Measurements from ENCODE around the gene DLG2.

The DLG2 gene

DNA sequence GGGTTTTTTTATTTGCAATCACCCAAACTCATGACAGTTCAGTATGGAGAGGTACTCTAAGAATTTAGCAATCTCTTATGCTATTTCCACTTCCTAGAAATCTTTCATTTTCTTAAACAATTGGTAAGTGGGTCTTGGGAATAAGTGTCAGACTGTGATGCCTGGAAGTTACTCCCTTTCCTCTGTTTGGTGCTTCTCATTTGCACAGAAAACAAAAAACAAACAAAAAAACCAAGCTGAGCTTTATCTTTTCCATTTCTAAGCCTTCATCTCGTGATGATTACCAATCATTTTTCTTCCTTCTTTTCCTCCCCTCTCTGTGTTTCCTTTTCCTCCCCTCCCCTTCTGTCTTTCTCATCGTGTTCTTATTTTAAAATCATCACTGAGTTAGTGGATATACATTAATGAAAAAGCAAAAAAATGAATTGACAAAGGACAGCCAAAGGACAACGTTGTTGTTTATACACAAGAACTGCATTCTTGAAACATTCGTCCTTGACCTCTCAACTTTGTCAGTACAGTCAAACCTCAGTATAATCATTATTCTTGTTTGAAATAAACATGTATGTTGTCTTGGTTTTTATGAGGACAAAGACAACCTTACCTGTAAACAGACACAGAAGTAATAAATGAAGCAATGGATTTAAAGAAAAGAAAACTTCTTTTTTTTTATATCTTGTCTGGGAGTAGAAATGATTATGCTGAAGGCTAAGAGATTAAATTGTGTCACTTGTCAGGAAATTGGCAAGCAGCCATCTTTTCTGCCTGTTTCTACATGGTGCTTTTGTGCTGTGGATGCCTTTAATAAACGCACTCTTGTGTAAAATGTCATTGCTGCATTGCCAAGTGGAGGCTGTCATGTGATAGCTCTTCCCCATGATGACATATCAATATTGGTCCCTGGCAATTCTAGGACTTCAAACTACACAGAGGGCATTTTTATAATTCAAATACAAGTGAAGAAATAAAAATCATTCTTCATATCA lies 1537.8 kb downstream of the DLG2 start:
- H3K9ac ChIP-seq (ENCODE audit: low read length), result no peak overlapping the region
- H3K27me3 ChIP-seq (ENCODE audit: control insufficient read depth, insufficient read depth, low read length), result no peaks in the 10 kb centered on the region
- H3K4me1 ChIP-seq (ENCODE audit: control insufficient read depth, insufficient read depth, low read length), result no peaks in the 10 kb centered on the region
- H3K9me3 ChIP-seq (ENCODE audit: control insufficient read depth, insufficient read depth, low read depth, low read length), result no peaks in the 10 kb centered on the region
- no peak overlapping the region for H3K4me3 ChIP-seq (ENCODE audit: low read depth, low read length)
- no peak overlapping the region for H3K27ac ChIP-seq (ENCODE audit: low read depth, low read length)
- no peaks in the 10 kb centered on the region for H3K36me3 ChIP-seq (ENCODE audit: control insufficient read depth, insufficient read depth, low read length)

DNA sequence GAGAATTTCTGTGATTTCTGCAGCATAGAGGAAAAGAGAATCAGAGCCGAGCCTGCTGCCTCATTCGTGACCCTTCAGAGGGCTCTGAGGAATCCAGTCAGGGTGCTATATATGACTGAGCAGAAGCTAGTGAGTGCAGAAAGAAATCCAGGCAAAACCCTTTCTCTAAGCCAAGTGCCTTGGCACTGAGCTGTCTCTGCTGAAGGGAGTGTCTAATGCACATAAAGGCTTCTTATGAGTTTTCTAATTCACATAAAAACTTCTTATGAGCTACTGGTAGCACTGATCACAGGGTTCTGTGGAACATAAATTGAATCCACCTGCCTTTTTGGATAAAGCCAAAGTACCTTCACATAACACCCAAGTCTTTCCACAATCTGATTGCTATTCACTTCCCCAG lies 1555.3 kb downstream of the DLG2 start:
- no peaks in the 10 kb centered on the region for H3K9me3 ChIP-seq (ENCODE audit: control insufficient read depth, insufficient read depth, low read depth, low read length)
- H3K27ac ChIP-seq (ENCODE audit: low read depth, low read length), result no peak overlapping the region
- no peaks in the 10 kb centered on the region for H3K4me1 ChIP-seq (ENCODE audit: control insufficient read depth, insufficient read depth, low read length)
- no peaks in the 10 kb centered on the region for H3K27me3 ChIP-seq (ENCODE audit: control insufficient read depth, insufficient read depth, low read length)
- H3K9ac ChIP-seq (ENCODE audit: low read length), result no peak overlapping the region
- no peak overlapping the region for H3K4me3 ChIP-seq (ENCODE audit: low read depth, low read length)
- H3K36me3 ChIP-seq (ENCODE audit: control insufficient read depth, insufficient read depth, low read length), result no peaks in the 10 kb centered on the region

DNA sequence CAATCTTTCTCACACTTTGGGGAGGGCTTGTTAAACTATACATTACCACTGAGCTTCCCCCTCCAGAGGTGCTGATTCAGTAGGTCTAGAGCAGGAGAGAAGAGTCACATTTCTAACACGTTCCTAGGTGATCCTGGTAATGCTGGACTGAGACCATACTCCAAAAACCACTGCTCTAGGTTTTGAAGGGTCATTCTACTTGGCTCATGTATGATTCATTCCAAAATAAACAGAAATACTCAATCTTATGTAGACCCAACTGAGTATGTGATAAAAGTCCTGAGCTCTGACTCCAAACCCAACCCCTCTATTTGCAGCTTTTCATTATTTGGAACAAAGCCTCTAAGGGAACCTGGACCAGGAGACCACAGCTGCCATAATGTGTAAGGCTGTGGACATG lies 1558.1 kb downstream of the DLG2 start:
- Histone ChIP-seq H3K9ac (ENCODE audit: low read length) (no peak overlapping the region), H3K4me3 (ENCODE audit: low read depth, low read length) (no peak overlapping the region), H3K36me3 (ENCODE audit: control insufficient read depth, insufficient read depth, low read length) (no peaks in the 10 kb centered on the region), H3K27me3 (ENCODE audit: control insufficient read depth, insufficient read depth, low read length) (no peaks in the 10 kb centered on the region), H3K27ac (ENCODE audit: low read depth, low read length) (no peak overlapping the region), H3K9me3 (ENCODE audit: control insufficient read depth, insufficient read depth, low read depth, low read length) (no peaks in the 10 kb centered on the region), H3K4me1 (ENCODE audit: control insufficient read depth, insufficient read depth, low read length) (no peaks in the 10 kb centered on the region)

DNA sequence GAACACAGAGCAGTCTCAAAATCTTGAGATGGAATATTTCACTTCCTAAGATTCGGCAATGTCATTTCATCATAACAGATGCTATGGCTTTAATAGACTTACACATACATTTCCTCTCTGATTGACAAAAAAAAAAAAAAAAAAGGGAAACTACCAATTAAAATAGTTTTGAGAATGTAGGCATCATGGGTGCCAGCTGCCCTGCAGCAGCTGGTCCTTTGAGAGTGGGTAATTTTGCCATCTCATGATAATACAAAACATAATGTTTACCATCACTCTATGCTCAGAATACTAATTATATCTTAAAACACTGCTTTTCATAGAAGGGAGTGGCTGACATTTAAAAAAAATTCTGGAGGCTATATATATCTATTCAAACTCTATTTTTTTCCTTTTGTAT lies 1565.4 kb downstream of the DLG2 start:
- no peak overlapping the region for H3K9ac ChIP-seq (ENCODE audit: low read length)

DNA sequence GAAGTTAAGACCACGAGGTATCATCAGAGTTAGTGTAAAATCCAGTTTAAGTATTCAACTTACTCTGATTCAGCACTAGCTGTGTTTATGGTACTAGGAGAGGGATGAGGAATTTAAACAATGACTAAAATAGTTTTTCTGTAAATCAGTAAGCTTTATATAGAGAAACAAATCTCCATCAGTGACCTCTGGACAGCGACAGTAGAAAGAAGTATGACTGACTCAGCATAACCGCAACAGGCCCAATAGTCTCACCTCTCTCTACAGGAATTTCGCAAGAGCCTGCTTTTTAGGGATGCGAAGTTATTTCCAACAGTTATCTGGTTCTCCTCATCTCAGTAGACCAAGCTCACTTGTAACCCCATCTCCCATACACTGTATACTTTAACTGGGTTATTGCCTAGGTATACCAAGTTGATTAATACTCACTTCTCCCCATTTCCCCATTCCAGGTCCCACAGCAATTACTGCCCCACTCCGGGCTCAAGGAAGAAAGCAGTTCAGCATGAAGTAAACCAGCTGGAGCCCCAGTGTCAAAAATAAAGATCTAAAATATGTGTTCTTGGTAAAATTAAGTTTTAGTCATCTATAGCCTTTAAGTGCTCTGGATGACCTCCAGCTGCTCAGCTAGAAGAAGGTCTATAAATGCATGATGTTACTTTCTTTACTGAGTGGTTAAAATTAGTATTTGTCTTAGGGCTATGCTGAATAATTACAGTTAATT lies 1570.3 kb downstream of the DLG2 start:
- Histone ChIP-seq H3K27ac (ENCODE audit: low read depth, low read length) (no peak overlapping the region), H3K4me3 (ENCODE audit: low read depth, low read length) (no peak overlapping the region), H3K9ac (ENCODE audit: low read length) (no peak overlapping the region), H3K9me3 (ENCODE audit: control insufficient read depth, insufficient read depth, low read depth, low read length) (0 out of 2 replicates have a peak, but pooled peaks cover 2% of the 10 kb centered on the region), H3K36me3 (ENCODE audit: control insufficient read depth, insufficient read depth, low read length) (no peaks in the 10 kb centered on the region), H3K27me3 (ENCODE audit: control insufficient read depth, insufficient read depth, low read length) (no peaks in the 10 kb centered on the region), H3K4me1 (ENCODE audit: control insufficient read depth, insufficient read depth, low read length) (no peaks in the 10 kb centered on the region)

More for the DNA sequence above, 1565.4 kb downstream of the DLG2 start:
- Histone ChIP-seq H3K36me3 (ENCODE audit: control insufficient read depth, insufficient read depth, low read length) (no peaks in the 10 kb centered on the region), H3K4me1 (ENCODE audit: control insufficient read depth, insufficient read depth, low read length) (no peaks in the 10 kb centered on the region), H3K9me3 (ENCODE audit: control insufficient read depth, insufficient read depth, low read depth, low read length) (no peaks in the 10 kb centered on the region), H3K4me3 (ENCODE audit: low read depth, low read length) (no peak overlapping the region), H3K27me3 (ENCODE audit: control insufficient read depth, insufficient read depth, low read length) (no peaks in the 10 kb centered on the region), H3K27ac (ENCODE audit: low read depth, low read length) (no peak overlapping the region)

DNA sequence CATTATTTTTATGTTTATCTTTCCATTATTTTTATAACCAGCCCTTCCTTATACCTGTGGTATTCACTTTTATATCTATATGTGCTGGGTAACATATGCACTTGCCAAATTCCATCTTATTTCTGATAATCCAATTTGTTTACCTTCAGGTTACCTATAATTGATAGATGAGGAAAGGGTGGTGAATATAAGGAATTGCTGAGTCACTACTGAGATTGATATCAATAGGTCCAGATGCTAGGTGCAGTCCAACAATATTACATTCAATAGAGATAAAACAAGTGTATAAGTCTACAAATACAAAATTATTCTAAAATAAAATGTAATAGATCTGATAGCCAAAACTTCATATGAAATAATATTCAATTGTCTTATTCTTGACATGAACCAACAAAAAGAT lies 1582.0 kb downstream of the DLG2 start:
- H3K4me3 ChIP-seq (ENCODE audit: low read depth, low read length), result no peak overlapping the region
- H3K27me3 ChIP-seq (ENCODE audit: control insufficient read depth, insufficient read depth, low read length), result no peaks in the 10 kb centered on the region
- no peaks in the 10 kb centered on the region for H3K4me1 ChIP-seq (ENCODE audit: control insufficient read depth, insufficient read depth, low read length)
- H3K9me3 ChIP-seq (ENCODE audit: control insufficient read depth, insufficient read depth, low read depth, low read length), result no peaks in the 10 kb centered on the region
- H3K36me3 ChIP-seq (ENCODE audit: control insufficient read depth, insufficient read depth, low read length), result no peaks in the 10 kb centered on the region
- H3K27ac ChIP-seq (ENCODE audit: low read depth, low read length), result no peak overlapping the region
- no peak overlapping the region for H3K9ac ChIP-seq (ENCODE audit: low read length)

DNA sequence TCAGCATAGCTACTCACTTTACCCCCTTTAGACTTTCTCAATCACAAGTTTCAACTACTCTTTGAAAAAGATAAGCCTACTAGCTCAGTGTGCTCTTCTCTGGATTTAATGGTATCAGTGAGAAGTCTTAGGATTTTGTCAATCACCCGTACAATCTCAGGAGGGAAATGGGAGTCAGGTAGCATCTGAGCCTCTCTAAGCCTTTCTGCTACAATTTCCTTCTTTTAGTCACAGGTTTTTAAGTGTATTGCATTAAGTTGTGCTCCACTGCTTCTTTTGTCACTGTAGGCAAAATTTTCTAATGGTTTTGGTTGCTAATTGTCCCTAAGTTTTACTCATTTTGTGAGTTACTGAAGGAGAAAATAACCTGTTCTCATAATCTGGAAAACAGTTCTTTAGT lies 1582.4 kb downstream of the DLG2 start:
- no peak overlapping the region for H3K9ac ChIP-seq (ENCODE audit: low read length)
- no peaks in the 10 kb centered on the region for H3K27me3 ChIP-seq (ENCODE audit: control insufficient read depth, insufficient read depth, low read length)
- no peaks in the 10 kb centered on the region for H3K9me3 ChIP-seq (ENCODE audit: control insufficient read depth, insufficient read depth, low read depth, low read length)
- no peak overlapping the region for H3K27ac ChIP-seq (ENCODE audit: low read depth, low read length)
- no peaks in the 10 kb centered on the region for H3K4me1 ChIP-seq (ENCODE audit: control insufficient read depth, insufficient read depth, low read length)
- H3K36me3 ChIP-seq (ENCODE audit: control insufficient read depth, insufficient read depth, low read length), result no peaks in the 10 kb centered on the region
- no peak overlapping the region for H3K4me3 ChIP-seq (ENCODE audit: low read depth, low read length)

DNA sequence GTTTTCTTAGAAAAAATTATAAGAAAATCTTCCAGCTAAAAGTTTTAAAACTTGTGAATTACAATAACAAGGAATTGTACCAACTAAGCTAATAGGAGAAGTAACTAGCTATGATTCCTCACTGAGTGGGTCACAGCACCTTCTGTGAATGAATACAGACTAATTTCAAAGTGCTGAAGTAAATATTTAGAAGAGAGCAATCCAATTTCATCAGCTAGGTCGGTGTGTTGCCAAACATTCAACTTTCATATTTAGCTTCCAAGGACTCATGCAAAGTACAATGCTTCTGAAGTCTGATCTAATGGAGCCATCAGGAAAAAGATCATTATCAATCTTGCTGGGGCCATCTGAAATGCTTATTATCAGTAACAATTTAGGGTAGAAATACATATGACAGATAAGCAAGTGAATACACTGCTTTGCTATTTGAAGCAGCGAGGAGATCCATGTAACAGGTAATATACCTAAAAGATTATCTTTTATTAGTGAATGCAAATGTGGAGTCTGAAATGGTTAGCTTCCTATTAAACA lies 1590.4 kb downstream of the DLG2 start:
- Histone ChIP-seq H3K9ac (ENCODE audit: low read length) (no peak overlapping the region), H3K4me1 (ENCODE audit: control insufficient read depth, insufficient read depth, low read length) (no peaks in the 10 kb centered on the region), H3K27ac (ENCODE audit: low read depth, low read length) (no peak overlapping the region), H3K4me3 (ENCODE audit: low read depth, low read length) (no peak overlapping the region), H3K27me3 (ENCODE audit: control insufficient read depth, insufficient read depth, low read length) (no peaks in the 10 kb centered on the region), H3K9me3 (ENCODE audit: control insufficient read depth, insufficient read depth, low read depth, low read length) (no peaks in the 10 kb centered on the region), H3K36me3 (ENCODE audit: control insufficient read depth, insufficient read depth, low read length) (no peaks in the 10 kb centered on the region)

DNA sequence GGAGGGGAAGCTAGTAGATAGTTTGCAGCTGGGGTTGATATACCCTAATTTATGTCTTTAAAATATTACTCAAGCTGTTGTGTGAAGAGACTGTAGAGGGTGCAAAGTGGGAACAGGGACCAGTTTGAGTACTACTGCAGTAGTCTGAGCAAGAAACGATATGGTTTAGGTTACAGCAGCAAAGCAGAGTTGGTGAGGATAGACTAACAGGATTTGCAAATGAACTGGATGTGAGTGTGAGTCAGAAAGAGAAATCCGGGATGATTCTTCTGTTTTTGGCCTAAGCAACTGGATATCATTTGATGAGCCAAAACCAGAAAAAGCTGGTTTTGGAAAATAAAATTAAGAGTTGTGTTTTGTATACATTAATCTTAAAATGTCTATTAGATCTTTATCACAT lies 1591.5 kb downstream of the DLG2 start:
- H3K36me3 ChIP-seq (ENCODE audit: control insufficient read depth, insufficient read depth, low read length), result no peaks in the 10 kb centered on the region
- no peaks in the 10 kb centered on the region for H3K9me3 ChIP-seq (ENCODE audit: control insufficient read depth, insufficient read depth, low read depth, low read length)
- no peak overlapping the region for H3K27ac ChIP-seq (ENCODE audit: low read depth, low read length)
- no peak overlapping the region for H3K4me3 ChIP-seq (ENCODE audit: low read depth, low read length)
- no peaks in the 10 kb centered on the region for H3K27me3 ChIP-seq (ENCODE audit: control insufficient read depth, insufficient read depth, low read length)
- H3K4me1 ChIP-seq (ENCODE audit: control insufficient read depth, insufficient read depth, low read length), result no peaks in the 10 kb centered on the region
- no peak overlapping the region for H3K9ac ChIP-seq (ENCODE audit: low read length)

DNA sequence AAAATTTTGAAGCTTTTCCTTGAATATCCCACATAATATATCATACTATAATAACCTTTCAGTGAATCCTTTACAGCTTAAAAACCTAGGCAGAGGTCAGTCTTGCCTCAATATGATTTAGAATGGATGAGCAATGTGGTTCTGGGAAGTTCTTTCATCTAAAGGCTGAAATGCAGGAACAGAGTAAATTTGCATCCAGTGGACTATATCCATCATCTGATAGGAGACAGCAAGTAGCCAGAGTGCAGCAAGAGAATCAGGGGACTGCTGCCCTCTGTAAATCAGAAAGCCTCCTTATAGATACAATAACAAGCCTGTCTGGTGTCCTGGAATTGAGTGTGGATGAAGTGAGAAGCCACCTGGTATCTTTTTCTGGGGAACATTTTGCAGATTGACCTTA lies 1592.7 kb downstream of the DLG2 start:
- H3K9me3 ChIP-seq (ENCODE audit: control insufficient read depth, insufficient read depth, low read depth, low read length), result no peaks in the 10 kb centered on the region
- H3K27ac ChIP-seq (ENCODE audit: low read depth, low read length), result no peak overlapping the region
- no peak overlapping the region for H3K4me3 ChIP-seq (ENCODE audit: low read depth, low read length)
- H3K9ac ChIP-seq (ENCODE audit: low read length), result no peak overlapping the region
- H3K27me3 ChIP-seq (ENCODE audit: control insufficient read depth, insufficient read depth, low read length), result no peaks in the 10 kb centered on the region
- no peaks in the 10 kb centered on the region for H3K4me1 ChIP-seq (ENCODE audit: control insufficient read depth, insufficient read depth, low read length)
- H3K36me3 ChIP-seq (ENCODE audit: control insufficient read depth, insufficient read depth, low read length), result no peaks in the 10 kb centered on the region

DNA sequence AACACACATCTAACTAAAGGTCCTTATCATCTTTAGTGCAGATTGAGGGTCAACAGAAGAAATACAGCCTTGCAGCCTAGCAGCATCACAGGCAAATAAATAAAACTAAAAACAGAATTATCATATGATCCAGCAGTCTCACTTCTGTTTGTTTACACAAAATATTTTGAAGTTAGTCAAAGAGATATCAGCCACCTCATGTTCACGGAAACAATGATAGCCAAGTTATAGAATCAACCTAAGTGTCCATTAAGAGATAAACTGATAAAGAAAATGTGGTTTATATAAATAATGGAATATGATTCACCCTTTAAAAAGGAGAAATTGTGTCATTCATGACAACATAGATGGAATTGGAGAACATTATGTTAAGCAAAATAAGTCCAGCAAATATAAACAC lies 1602.9 kb downstream of the DLG2 start:
- Histone ChIP-seq H3K27me3 (ENCODE audit: control insufficient read depth, insufficient read depth, low read length) (no peaks in the 10 kb centered on the region), H3K4me3 (ENCODE audit: low read depth, low read length) (no peak overlapping the region), H3K9ac (ENCODE audit: low read length) (no peak overlapping the region), H3K9me3 (ENCODE audit: control insufficient read depth, insufficient read depth, low read depth, low read length) (no peaks in the 10 kb centered on the region), H3K4me1 (ENCODE audit: control insufficient read depth, insufficient read depth, low read length) (peaks cover 9% of the 10 kb centered on the region; the same call in 1 of the 2 replicates), H3K36me3 (ENCODE audit: control insufficient read depth, insufficient read depth, low read length) (no peaks in the 10 kb centered on the region), H3K27ac (ENCODE audit: low read depth, low read length) (no peak overlapping the region)

Data from HUES6 (cell line).